GM12878 (cell line): ENCODE measurements around the gene SLC38A1. TPM values are rescaled to one million over a fixed set of nuclear protein-coding genes. Genes with fewer than 3 reads are reported as not detected.
A peak's percentile ranks its signal among the peaks of the same experiment; 100 is the strongest.

Source experiments
- BACH1 ChIP-seq: fragments of 450-650 bp; IDR thresholded peaks from 2 replicates; pipeline ENCODE4 v1.6.1; 2017; ENCODE audit warnings: mild to moderate bottlenecking, borderline replicate concordance
- BCL11A ChIP-seq: IDR thresholded peaks from 2 replicates; pipeline ENCODE4 v1.6.1; 2011; ENCODE audit warnings: low read depth, low read length
- BCL3 ChIP-seq: IDR thresholded peaks from 2 replicates; pipeline ENCODE4 v1.6.1; 2011; ENCODE audit warnings: borderline replicate concordance, low read depth, mild to moderate bottlenecking, moderate library complexity, low read length; ENCODE audit not compliant: insufficient read depth, poor library complexity, severe bottlenecking
- BMI1 ChIP-seq: fragments of 450-650 bp; IDR thresholded peaks from 2 replicates; pipeline ENCODE4 v1.6.1; 2016; ENCODE audit warnings: mild to moderate bottlenecking, moderate library complexity, borderline replicate concordance
- CEBPB ChIP-seq, 2 experiments: fragments of 150-350 bp in 1 of 2; IDR thresholded peaks; 2 replicates each; pipeline ENCODE4 v1.6.1; 2012 to 2014; ENCODE audit warnings: low read depth in 2 of 2, low read length in 2 of 2, borderline replicate concordance in 1 of 2, inconsistent platforms in 1 of 2
- GATAD2B ChIP-seq: fragments of 450-650 bp; conservative IDR thresholded peaks from 2 replicates; pipeline ENCODE4 v1.6.1; 2017; ENCODE audit warnings: low read depth, mild to moderate bottlenecking, moderate library complexity
- HSF1 ChIP-seq: fragments of 150-350 bp; IDR thresholded peaks from 2 replicates; pipeline ENCODE4 v1.6.1; 2014; ENCODE audit warnings: mild to moderate bottlenecking, low read depth, low read length
- JUND ChIP-seq: IDR thresholded peaks from 2 replicates; pipeline ENCODE4 v1.6.1; 2012; ENCODE audit warnings: low read depth, mild to moderate bottlenecking, low read length, improper control_type of control experiment, moderate library complexity
- KLF5 ChIP-seq: fragments of 450-650 bp; IDR thresholded peaks from 2 replicates; pipeline ENCODE4 v1.6.1; 2014; ENCODE audit warnings: mild to moderate bottlenecking; ENCODE audit not compliant: partially characterized antibody
- MLLT1 ChIP-seq: fragments of 450-650 bp; IDR thresholded peaks from 2 replicates; pipeline ENCODE4 v1.6.1; 2016; ENCODE audit warnings: mild to moderate bottlenecking
- MYC ChIP-seq: IDR thresholded peaks from 2 replicates; pipeline ENCODE4 v1.6.1; 2011; ENCODE audit warnings: mild to moderate bottlenecking, low read length, moderate library complexity, inconsistent platforms; ENCODE audit not compliant: insufficient read depth, insufficient replicate concordance, insufficient read length, severe bottlenecking
- RAD21 ChIP-seq: IDR thresholded peaks from 2 replicates; pipeline ENCODE4 v1.6.1; 2011; ENCODE audit warnings: mild to moderate bottlenecking, low read depth, low read length, moderate library complexity; ENCODE audit not compliant: insufficient read depth
- SMAD5 ChIP-seq: IDR thresholded peaks from 2 replicates; pipeline ENCODE4 v1.6.1; 2016; ENCODE audit warnings: antibody characterized with exemption, low read depth
- TARDBP ChIP-seq: IDR thresholded peaks from 2 replicates; pipeline ENCODE4 v1.6.1; 2016; ENCODE audit warnings: borderline replicate concordance
- USF2 ChIP-seq: IDR thresholded peaks from 2 replicates; pipeline ENCODE4 v1.6.1; 2011; ENCODE audit warnings: low read depth, low read length, improper control_type of control experiment, borderline replicate concordance
- WRNIP1 ChIP-seq: IDR thresholded peaks from 2 replicates; pipeline ENCODE4 v1.6.1; 2011; ENCODE audit warnings: low read depth, low read length, improper control_type of control experiment, borderline replicate concordance
- ZBTB11 ChIP-seq: fragments of 450-650 bp; formaldehyde crosslinking; IDR thresholded peaks from 2 replicates; pipeline ENCODE4 v1.5.0; 2022; ENCODE audit warnings: mild to moderate bottlenecking, missing genetic modification characterization
- ZNF384 ChIP-seq: IDR thresholded peaks from 2 replicates; pipeline ENCODE4 v1.6.1; 2012; ENCODE audit warnings: low read depth, mild to moderate bottlenecking, low read length, improper control_type of control experiment, borderline replicate concordance
- polyA plus RNA-seq, 11 experiments: library from polyadenylated mRNA; depleted of rRNA in 4 of 11; unstranded in 6 of 11; stranded (reverse) in 5 of 11; fragments of >200 nt; fragmentation: Nextera tagmentation in 4 of 11; fragmentation: Illumina TruSeq in 1 of 11; extraction: Ambion mirVana in 4 of 11; extraction: Trizol in 1 of 11; gene quantifications; 1 replicate in 1 of 11; 2 replicates in 10 of 11; pipeline versions ENCODE4 v1.2.1 to v1.2.3, GENCODE V29; 2011 to 2016; ENCODE audit warnings: inconsistent platforms in 2 of 11, missing spikeins in 2 of 11, low read depth in 1 of 11
- total RNA-seq, 4 experiments: library from RNA; depleted of rRNA in 3 of 4; stranded (reverse); fragments of >200 nt in 3 of 4; fragmentation: Illumina TruSeq in 1 of 4; extraction: Trizol in 1 of 4; gene quantifications; 2 replicates each; pipeline versions ENCODE4 v1.2.1 to v1.2.3, GENCODE V29; 2013 to 2021

Gene SLC38A1
- total and polyA plus RNA-seq, 10 of the 15 experiments (the other 5 are each of a cell fraction or from before 2014, with no cell fraction given): 38.1 to 191 (median 144) TPM

GRCh38 chr12:46269429-46270241 is 792 bp upstream of the SLC38A1 start (continued):
- TF ChIP-seq ZBTB11 (CRISPR knock-in tag): no peak
- TF ChIP-seq HSF1: no peak
- no peak for TF ChIP-seq WRNIP1
- no peak for TF ChIP-seq JUND
- no peak for TF ChIP-seq BCL11A
- TF ChIP-seq KLF5: no peak
- no peak for TF ChIP-seq BACH1
- peak; percentile 80 for TF ChIP-seq MYC
- no peak for TF ChIP-seq USF2
- TF ChIP-seq RAD21: no peak
- 0 out of 2 replicates have a peak, but pooled peaks have one; percentile 0 for TF ChIP-seq GATAD2B
- no peak for TF ChIP-seq BMI1
- no peak for TF ChIP-seq ZNF384
- peak; percentile 60; the same call in 1 of the 2 replicates for TF ChIP-seq SMAD5
- no peak for TF ChIP-seq CEBPB (IDR thresholded peaks at IDR 0.05; ENCODE audit: borderline replicate concordance in 1 of 2, low read depth in 2 of 2, low read length in 2 of 2)
- no peak for TF ChIP-seq BCL3
- 0 out of 2 replicates have a peak, but pooled peaks have one; percentile 20 for TF ChIP-seq TARDBP
- 0 out of 2 replicates have a peak, but pooled peaks have one; percentile 63 for TF ChIP-seq MLLT1
